ENCODE data around the gene BACE2.

BACE2 gene

DNA sequence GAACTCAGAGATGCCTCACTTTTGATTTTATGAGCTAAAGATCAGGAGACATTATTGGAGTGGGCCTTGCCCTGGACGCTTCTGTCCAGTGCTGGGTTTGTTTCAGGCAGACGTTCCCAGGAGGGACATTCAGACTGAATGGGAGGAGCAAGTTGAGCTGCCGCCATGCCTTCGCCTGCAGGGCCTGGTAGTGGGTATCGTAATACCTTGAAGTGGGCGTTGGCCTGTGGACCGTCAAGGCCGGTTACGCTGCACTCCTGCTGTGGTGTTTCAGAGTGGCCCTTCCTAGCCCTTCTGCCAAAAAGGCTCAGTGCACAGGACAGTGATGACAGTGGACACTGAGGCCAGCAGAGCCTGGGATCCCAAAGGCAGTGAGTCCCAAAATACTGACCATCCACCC is 150.3 kb downstream of the BACE2 start:
- no peak for DNase-seq (ENCODE audit: low spot score)
- POLR2A ChIA-PET (ENCODE audit: low non-redundant PET) = no interaction called here
- TF ChIP-seq, protein P1, sequence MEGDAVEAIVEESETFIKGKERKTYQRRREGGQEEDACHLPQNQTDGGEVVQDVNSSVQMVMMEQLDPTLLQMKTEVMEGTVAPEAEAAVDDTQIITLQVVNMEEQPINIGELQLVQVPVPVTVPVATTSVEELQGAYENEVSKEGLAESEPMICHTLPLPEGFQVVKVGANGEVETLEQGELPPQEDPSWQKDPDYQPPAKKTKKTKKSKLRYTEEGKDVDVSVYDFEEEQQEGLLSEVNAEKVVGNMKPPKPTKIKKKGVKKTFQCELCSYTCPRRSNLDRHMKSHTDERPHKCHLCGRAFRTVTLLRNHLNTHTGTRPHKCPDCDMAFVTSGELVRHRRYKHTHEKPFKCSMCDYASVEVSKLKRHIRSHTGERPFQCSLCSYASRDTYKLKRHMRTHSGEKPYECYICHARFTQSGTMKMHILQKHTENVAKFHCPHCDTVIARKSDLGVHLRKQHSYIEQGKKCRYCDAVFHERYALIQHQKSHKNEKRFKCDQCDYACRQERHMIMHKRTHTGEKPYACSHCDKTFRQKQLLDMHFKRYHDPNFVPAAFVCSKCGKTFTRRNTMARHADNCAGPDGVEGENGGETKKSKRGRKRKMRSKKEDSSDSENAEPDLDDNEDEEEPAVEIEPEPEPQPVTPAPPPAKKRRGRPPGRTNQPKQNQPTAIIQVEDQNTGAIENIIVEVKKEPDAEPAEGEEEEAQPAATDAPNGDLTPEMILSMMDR (conservative IDR thresholded peaks at IDR 0.05; ENCODE audit: low read depth) = no peak
- no peak overlapping the region for H3K27ac ChIP-seq
- CTCF ChIA-PET = interaction anchor here (1.5 kb wide), 1 partner anchor 35 kb away, joined by 4 read pairs; no protein-coding TSS in a partner anchor

DNA sequence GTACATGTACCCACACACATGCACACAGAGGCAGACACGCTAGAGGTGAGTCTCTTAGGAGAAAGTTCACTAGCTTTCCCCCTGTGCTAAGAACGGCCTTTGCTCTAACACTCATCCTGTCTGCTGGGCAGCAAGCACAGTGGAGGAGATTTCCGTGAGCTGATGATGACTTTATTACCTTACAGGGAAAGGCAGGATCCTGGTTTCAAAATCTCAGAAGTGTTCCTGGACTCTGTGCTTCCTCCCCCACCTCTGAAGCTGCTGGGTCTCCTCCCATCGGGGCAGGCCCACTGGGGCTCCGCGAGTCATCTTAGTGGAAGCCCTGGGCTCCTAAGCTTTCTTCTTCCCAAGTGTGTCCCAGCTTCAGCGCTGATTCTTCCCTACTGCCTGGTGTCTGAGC is 151.3 kb downstream of the BACE2 start:
- H3K27ac ChIP-seq = no peak overlapping the region
- TF ChIP-seq, protein P1 (conservative IDR thresholded peaks at IDR 0.05; ENCODE audit: low read depth) = no peak
- no peak for DNase-seq (ENCODE audit: low spot score)
- CTCF ChIA-PET = interaction anchor here (1.5 kb wide), 1 partner anchor 36 kb away, joined by 4 read pairs; no protein-coding TSS in a partner anchor
- POLR2A ChIA-PET (ENCODE audit: low non-redundant PET) = interaction anchor here (0.6 kb wide), 1 partner anchor 442 kb away, joined by 3 read pairs; no protein-coding TSS in a partner anchor

DNA sequence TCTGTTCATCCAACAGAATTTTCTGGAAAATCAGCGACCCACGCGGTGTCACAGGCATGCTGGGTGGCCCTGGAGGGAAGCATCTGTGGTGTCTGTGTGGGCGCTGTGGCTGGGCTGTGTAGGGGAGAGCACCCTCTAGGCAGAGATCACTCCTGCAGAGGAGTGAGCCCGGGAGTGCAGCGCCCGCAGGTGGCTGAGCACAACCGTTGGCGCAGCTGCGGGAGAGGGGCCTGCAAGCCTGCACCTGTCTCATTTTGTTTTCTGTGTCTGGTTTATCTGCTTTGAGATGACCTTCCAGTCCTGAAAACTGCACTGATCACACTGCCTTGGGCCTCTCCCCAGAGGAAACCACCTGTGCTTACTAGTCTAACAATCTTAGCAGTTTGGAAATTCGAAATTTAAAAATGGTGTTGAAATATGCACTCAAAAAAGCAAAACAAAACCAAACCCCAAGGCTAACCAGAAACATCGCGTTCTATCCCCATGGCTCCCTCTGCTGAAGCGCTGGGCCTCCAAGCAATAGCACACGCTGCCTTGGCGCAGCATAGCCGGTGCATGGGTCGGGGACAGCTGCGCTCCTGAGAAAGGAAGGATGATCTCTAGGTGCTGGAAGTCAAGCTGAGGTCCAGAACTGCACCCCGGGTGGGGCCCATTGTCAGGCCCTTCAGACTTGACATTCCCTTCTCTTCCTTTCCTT is 153.4 kb downstream of the BACE2 start:
- CTCF ChIA-PET = no interaction called here

DNA sequence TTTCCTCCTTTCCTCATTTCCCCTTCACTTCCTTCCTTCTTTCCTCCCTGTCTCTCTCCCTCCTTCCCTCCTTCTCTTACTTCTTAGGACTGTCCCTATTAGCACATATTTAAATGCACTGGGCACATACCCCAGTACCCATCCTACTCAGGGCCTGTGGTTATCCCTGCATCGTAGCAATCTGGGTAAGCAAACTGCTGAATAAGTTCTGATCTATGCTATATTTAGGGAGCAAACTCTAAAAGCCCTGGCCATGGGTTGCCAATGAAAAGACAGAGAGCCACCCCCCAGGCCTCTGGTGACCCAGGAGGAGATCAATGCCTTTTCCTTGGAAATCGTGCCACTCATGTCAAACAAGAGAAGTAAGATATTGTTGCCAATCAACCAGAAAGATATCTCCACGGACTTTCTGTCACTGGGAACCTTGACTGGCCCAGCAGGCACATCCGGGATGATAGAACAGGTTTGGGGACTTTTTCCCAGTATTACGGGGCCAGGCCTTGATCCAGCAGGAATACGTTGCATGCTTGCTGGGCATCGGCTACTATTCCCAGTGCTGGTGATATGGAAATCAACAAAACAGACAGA is 154.0 kb downstream of the BACE2 start:
- H3K27ac ChIP-seq = no peak overlapping the region
- TF ChIP-seq, protein P1 (conservative IDR thresholded peaks at IDR 0.05; ENCODE audit: low read depth) = no peak
- ChIA-PET POLR2A (ENCODE audit: low non-redundant PET) (no interaction called here), CTCF (no interaction called here)
- no peak for DNase-seq (ENCODE audit: low spot score)

More for the DNA sequence above, 153.4 kb downstream of the BACE2 start:
- no peak for DNase-seq (ENCODE audit: low spot score)
- no peak overlapping the region for H3K27ac ChIP-seq
- POLR2A ChIA-PET (ENCODE audit: low non-redundant PET) = no interaction called here
- TF ChIP-seq, protein P1 (conservative IDR thresholded peaks at IDR 0.05; ENCODE audit: low read depth) = no peak

DNA sequence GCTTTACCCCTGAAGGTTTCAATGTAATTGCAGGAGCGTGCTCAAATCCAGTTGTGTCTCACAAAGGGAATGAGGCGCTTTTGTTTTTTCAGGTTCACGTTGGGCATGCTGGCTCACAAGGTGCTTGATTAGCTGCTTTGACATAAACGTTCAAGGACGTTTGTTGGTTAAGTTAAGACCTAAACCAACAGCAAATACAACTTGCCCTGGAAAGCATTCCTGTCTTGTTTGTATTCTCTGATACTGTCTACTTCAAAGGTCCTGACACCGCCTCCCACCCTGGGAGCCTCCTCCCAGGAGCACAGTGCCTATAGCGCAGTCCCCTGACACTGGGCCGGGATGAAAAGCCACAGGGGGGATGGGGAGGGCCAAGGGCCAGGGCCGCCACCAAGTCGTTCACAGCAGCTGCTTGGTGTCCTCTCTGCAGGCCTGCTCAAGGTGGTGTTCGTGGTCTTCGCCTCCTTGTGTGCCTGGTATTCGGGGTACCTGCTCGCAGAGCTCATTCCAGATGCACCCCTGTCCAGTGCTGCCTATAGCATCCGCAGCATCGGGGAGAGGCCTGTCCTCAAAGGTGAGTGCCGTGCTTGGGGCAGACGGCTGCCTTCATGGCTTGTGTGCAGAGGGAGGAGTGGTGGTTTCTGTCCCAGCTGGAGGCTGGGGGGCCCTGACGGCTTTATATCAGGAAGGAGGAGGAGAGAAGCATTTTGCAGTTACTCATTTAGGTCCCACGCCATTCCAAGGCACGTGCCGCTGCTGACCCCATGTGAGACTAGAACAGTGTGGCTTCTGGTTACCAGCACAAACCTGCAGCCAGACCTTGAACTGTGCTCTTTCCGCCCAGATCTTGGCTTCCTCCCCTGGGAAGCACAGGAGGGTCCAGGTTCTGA is 154.8 kb downstream of the BACE2 start:
- DNase-seq (ENCODE audit: low spot score) = no peak
- TF ChIP-seq, protein P1 (conservative IDR thresholded peaks at IDR 0.05; ENCODE audit: low read depth) = no peak
- ChIA-PET POLR2A (ENCODE audit: low non-redundant PET) (no interaction called here), CTCF (interaction anchor here (0.6 to 0.7 kb wide), 2 partner anchors 188 to 512 kb away, joined by 3 read pairs; no protein-coding TSS in a partner anchor)
- no peak overlapping the region for H3K27ac ChIP-seq

Measured in RWPE1 (cell line).